SK-N-SH (cell line): ENCODE data around the gene NHS. TPM values are rescaled to one million over a fixed set of nuclear protein-coding genes. Genes with fewer than 3 reads are reported as not detected.
A peak's percentile ranks its signal among the peaks of the same experiment; 100 is the strongest.

Source experiments
- CTCF ChIA-PET: fragments of 300-600, 350-600 bp; formaldehyde crosslinking; extraction: SDS; loops from one replicate; lab custom pipeline; 2021; lab: Yijun Ruan, JAX
- POLR2A ChIA-PET: fragments of 350-600 bp; sonication (Branson Sonifier 250); formaldehyde crosslinking; extraction: SDS; loops from one replicate; lab custom pipeline; 2020; ENCODE audit warnings: antibody characterized with exemption, inconsistent platforms; lab: Yijun Ruan, JAX
- DNase-seq: peaks from one replicate; pipeline ENCODE4 v3.0.0; 2012
- H2AFZ ChIP-seq: fragments of 200-600 bp; sonication (generic); 2 replicates; pipeline ENCODE4 v1.8.1; 2016; ENCODE audit warnings: antibody characterized with exemption, mild to moderate bottlenecking, low read depth
- H3F3A ChIP-seq: fragments of 200-600 bp; sonication (generic); replicated peaks from 2 replicates; pipeline ENCODE3; 2016; ENCODE audit warnings: antibody characterized with exemption, mild to moderate bottlenecking; ENCODE audit not compliant: insufficient read depth
- H3K27ac ChIP-seq, 2 experiments: fragments of 200-500 bp in 1 of 2; fragments of 200-600 bp in 1 of 2; sonication (Bioruptor generic) in 1 of 2; sonication (generic), shearing (Covaris generic) in 1 of 2; 2 replicates each; pipeline versions ENCODE4 v1.5.1 to v1.6.1; 2014 to 2016; ENCODE audit warnings: low read depth in 2 of 2, inconsistent platforms in 1 of 2, low read length in 1 of 2, mild to moderate bottlenecking in 1 of 2, mixed read lengths in 1 of 2
- H3K27me3 ChIP-seq: fragments of 200-600 bp; sonication (generic), shearing (Covaris generic); 2 replicates; pipeline ENCODE4 v1.6.1; 2016; ENCODE audit warnings: mixed run types; ENCODE audit not compliant: insufficient read depth
- H3K36me3 ChIP-seq, 2 experiments: fragments of 200-500 bp in 1 of 2; fragments of 200-600 bp in 1 of 2; sonication (Bioruptor generic) in 1 of 2; sonication (generic) in 1 of 2; replicated peaks in 1 of 2; 2 replicates each; pipeline versions ENCODE3 to v1.5.1; 2014 to 2016; ENCODE audit warnings: low read length in 1 of 2, mild to moderate bottlenecking in 1 of 2; ENCODE audit not compliant: insufficient read depth in 2 of 2, control insufficient read depth in 1 of 2
- H3K4me1 ChIP-seq, 2 experiments: fragments of 200-500 bp in 1 of 2; fragments of 200-600 bp in 1 of 2; sonication (Bioruptor generic) in 1 of 2; sonication (generic), shearing (Covaris generic) in 1 of 2; 2 replicates each; pipeline versions ENCODE4 v1.5.1 to v1.6.1; 2014 to 2016; ENCODE audit warnings: low read depth in 1 of 2, low read length in 1 of 2, mixed run types in 1 of 2; ENCODE audit not compliant: insufficient read depth in 2 of 2, control insufficient read depth in 1 of 2
- H3K4me2 ChIP-seq: fragments of 200-600 bp; sonication (generic), shearing (Covaris generic); 2 replicates; pipeline ENCODE4 v1.6.1; 2017; ENCODE audit warnings: mixed run types
- H3K4me3 ChIP-seq, 2 experiments: fragments of 200-500 bp in 1 of 2; fragments of 200-600 bp in 1 of 2; sonication (Bioruptor generic) in 1 of 2; sonication (generic), shearing (Covaris generic) in 1 of 2; 2 replicates each; pipeline versions ENCODE4 v1.5.1 to v1.8.1; 2014 to 2016; ENCODE audit warnings: low read depth in 2 of 2, inconsistent platforms in 1 of 2, low read length in 1 of 2, mild to moderate bottlenecking in 1 of 2, mixed read lengths in 1 of 2, moderate library complexity in 1 of 2
- H3K79me2 ChIP-seq: fragments of 200-600 bp; sonication (generic); 2 replicates; pipeline ENCODE4 v1.8.1; 2017; ENCODE audit warnings: mild to moderate bottlenecking; ENCODE audit not compliant: insufficient read depth
- H3K9ac ChIP-seq: fragments of 200-600 bp; sonication (generic); 2 replicates; pipeline ENCODE4 v1.6.1; 2017; ENCODE audit warnings: mixed run types
- H3K9me2 ChIP-seq: fragments of 200-600 bp; sonication (generic); 2 replicates; pipeline ENCODE4 v1.6.1; 2017; ENCODE audit warnings: mixed run types
- H3K9me3 ChIP-seq: fragments of 200-600 bp; sonication (generic); 2 replicates; pipeline ENCODE4 v1.6.1; 2017; ENCODE audit warnings: mixed run types, mild to moderate bottlenecking, moderate library complexity
- H4K20me1 ChIP-seq: fragments of 200-600 bp; sonication (generic); 2 replicates; pipeline ENCODE4 v1.6.1; 2017; ENCODE audit warnings: mild to moderate bottlenecking, mixed run types; ENCODE audit not compliant: insufficient read depth
- CTCF ChIP-seq: fragments of 200-600 bp; sonication (generic); IDR thresholded peaks from 2 replicates; pipeline ENCODE4 v1.6.1; 2017; ENCODE audit warnings: antibody characterized with exemption, mild to moderate bottlenecking, moderate library complexity
- EP300 ChIP-seq, 2 experiments: IDR thresholded peaks; 2 replicates each; pipeline versions ENCODE4 v1.4.0 to v1.6.1; 2012; ENCODE audit warnings: borderline replicate concordance in 1 of 2, low read depth in 1 of 2, low read length in 1 of 2
- FOSL2 ChIP-seq: IDR thresholded peaks from 2 replicates; pipeline ENCODE4 v1.4.0; 2012; ENCODE audit warnings: low read depth, mild to moderate bottlenecking, moderate library complexity, borderline replicate concordance
- GABPA ChIP-seq: IDR thresholded peaks from 2 replicates; pipeline ENCODE4 v1.4.0; 2012; ENCODE audit warnings: low read depth, mild to moderate bottlenecking
- GATA2 ChIP-seq: sonication (generic); formaldehyde crosslinking; IDR thresholded peaks from 2 replicates; pipeline ENCODE4 v1.5.0; 2020; ENCODE audit warnings: mild to moderate bottlenecking, missing genetic modification reagents
- IRF3 ChIP-seq: fragments of 150-350 bp; IDR thresholded peaks from 2 replicates; pipeline ENCODE4 v1.6.1; 2016; ENCODE audit warnings: mild to moderate bottlenecking, low read depth, low read length
- JUND ChIP-seq: IDR thresholded peaks from 2 replicates; pipeline ENCODE4 v1.4.0; 2012
- MEF2A ChIP-seq: IDR thresholded peaks from 2 replicates; pipeline ENCODE4 v1.4.0; 2012; ENCODE audit warnings: low read depth, borderline replicate concordance
- NFIC ChIP-seq: IDR thresholded peaks from 2 replicates; pipeline ENCODE4 v1.4.0; 2012; ENCODE audit warnings: borderline replicate concordance
- NRF1 ChIP-seq: IDR thresholded peaks from 2 replicates; pipeline ENCODE4 v1.6.1; 2012; ENCODE audit warnings: low read depth, mild to moderate bottlenecking, low read length
- RAD21 ChIP-seq: IDR thresholded peaks from 2 replicates; pipeline ENCODE4 v1.6.1; 2012; ENCODE audit warnings: mild to moderate bottlenecking, low read length
- RFX5 ChIP-seq: IDR thresholded peaks from 2 replicates; pipeline ENCODE4 v1.6.1; 2012; ENCODE audit warnings: mild to moderate bottlenecking, improper control_type of control experiment, low read length
- RXRA ChIP-seq: IDR thresholded peaks from 2 replicates; pipeline ENCODE4 v1.4.0; 2012; ENCODE audit warnings: low read depth, mild to moderate bottlenecking, borderline replicate concordance
- TCF12 ChIP-seq: IDR thresholded peaks from 2 replicates; pipeline ENCODE4 v1.4.0; 2012
- TEAD4 ChIP-seq: IDR thresholded peaks from 2 replicates; pipeline ENCODE4 v1.4.0; 2012; ENCODE audit warnings: mild to moderate bottlenecking, borderline replicate concordance; ENCODE audit not compliant: insufficient read depth
- ZBTB33 ChIP-seq: IDR thresholded peaks from 2 replicates; pipeline ENCODE4 v1.4.0; 2012; ENCODE audit warnings: low read depth, borderline replicate concordance
- WGBS: methylation state at CpG from one replicate; pipeline ENCODE4 v1.1.6; 2017; ENCODE audit warnings: low lambda C conversion rate; 5-methylcytosine and 5-hydroxymethylcytosine counted together
- polyA plus RNA-seq, 3 experiments: library from polyadenylated mRNA; depleted of rRNA; stranded (reverse); fragments of >200 nt; gene quantifications; 2 replicates each; pipeline ENCODE4 v1.2.3, GENCODE V29; 2012
- TF ChIP-seq, protein P1 (sequence below): fragments of 150-350 bp; IDR thresholded peaks from 2 replicates; pipeline ENCODE4 v1.6.1; 2017; ENCODE audit warnings: antibody characterized with exemption, low read length, low read depth, borderline replicate concordance
- TF ChIP-seq, protein P2 (sequence below): IDR thresholded peaks from 2 replicates; pipeline ENCODE4 v1.4.0; 2012; ENCODE audit warnings: low read depth, borderline replicate concordance

Gene NHS
- polyA plus RNA-seq, 1 of the 3 experiments (the other 2 are of a cell fraction) = 1.0 TPM

GRCh38 chrX:17440836-17441235 lies 65.8 kb downstream of the NHS start:
- Histone ChIP-seq H3K79me2 (no peaks in the 10 kb centered on the region), H3K9me3 (no peaks in the 10 kb centered on the region), H2AFZ (no peak overlapping the region), H3F3A (peaks cover 11% of the 10 kb centered on the region), H4K20me1 (no peaks in the 10 kb centered on the region), H3K4me1 (peaks cover 0 to 5% of the 10 kb centered on the region in 2 experiments; a peak in 2 of 4 replicates), H3K9me2 (no peaks in the 10 kb centered on the region), H3K4me3 (no peak overlapping the region), H3K4me2 (no peak overlapping the region), H3K27ac (no peak overlapping the region), H3K36me3 (no peaks in the 10 kb centered on the region), H3K9ac (no peak overlapping the region), H3K27me3 (no peaks in the 10 kb centered on the region)
- ChIA-PET POLR2A (no interaction called here), CTCF (interaction anchor here (1.4 kb wide), 1 partner anchor 614 kb away, joined by 3 read pairs; no protein-coding TSS in a partner anchor)
- DNase-seq = no peak
- WGBS = 67% methylated on average over 3 of the region's 3 CpGs
- TF ChIP-seq NRF1 (no peak), CTCF (no peak), RAD21 (no peak), GABPA (no peak), ZBTB33 (no peak), GATA2 (CRISPR knock-in tag) (no peak)
- TF ChIP-seq, protein P1, sequence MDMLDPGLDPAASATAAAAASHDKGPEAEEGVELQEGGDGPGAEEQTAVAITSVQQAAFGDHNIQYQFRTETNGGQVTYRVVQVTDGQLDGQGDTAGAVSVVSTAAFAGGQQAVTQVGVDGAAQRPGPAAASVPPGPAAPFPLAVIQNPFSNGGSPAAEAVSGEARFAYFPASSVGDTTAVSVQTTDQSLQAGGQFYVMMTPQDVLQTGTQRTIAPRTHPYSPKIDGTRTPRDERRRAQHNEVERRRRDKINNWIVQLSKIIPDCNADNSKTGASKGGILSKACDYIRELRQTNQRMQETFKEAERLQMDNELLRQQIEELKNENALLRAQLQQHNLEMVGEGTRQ = no peak

GRCh38 chrX:17441965-17442364 lies 67.0 kb downstream of the NHS start:
- POLR2A ChIA-PET = no interaction called here
- no peaks in the 10 kb centered on the region for H3K79me2 ChIP-seq
- peak; percentile 76 for TF ChIP-seq JUND
- TF ChIP-seq, protein P1 = no peak
- TF ChIP-seq NFIC = peak; percentile 65
- 0 out of 2 replicates have a peak, but pooled peaks have one; percentile 20 for TF ChIP-seq ZBTB33
- TF ChIP-seq EP300 (IDR thresholded peaks at IDR 0.05; ENCODE audit: borderline replicate concordance in 1 of 2, low read depth in 1 of 2, low read length in 1 of 2) = peak in 1 of 2 experiments; percentile 79; a peak in 1 of 4 replicates
- TF ChIP-seq IRF3 = no peak
- TF ChIP-seq RFX5 = no peak
- TF ChIP-seq MEF2A = peak; percentile 89
- TF ChIP-seq FOSL2 = peak; percentile 70
- TF ChIP-seq RXRA = peak; percentile 38; the same call in 1 of the 2 replicates
- peak; percentile 25; the same call in 1 of the 2 replicates for TF ChIP-seq TEAD4
- peak; percentile 81 for TF ChIP-seq TCF12
- TF ChIP-seq, protein P2, sequence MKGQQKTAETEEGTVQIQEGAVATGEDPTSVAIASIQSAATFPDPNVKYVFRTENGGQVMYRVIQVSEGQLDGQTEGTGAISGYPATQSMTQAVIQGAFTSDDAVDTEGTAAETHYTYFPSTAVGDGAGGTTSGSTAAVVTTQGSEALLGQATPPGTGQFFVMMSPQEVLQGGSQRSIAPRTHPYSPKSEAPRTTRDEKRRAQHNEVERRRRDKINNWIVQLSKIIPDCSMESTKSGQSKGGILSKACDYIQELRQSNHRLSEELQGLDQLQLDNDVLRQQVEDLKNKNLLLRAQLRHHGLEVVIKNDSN = no peak

More at GRCh38 chrX:17441965-17442364, 67.0 kb downstream of the NHS start:
- Histone ChIP-seq H3K9me2 (no peaks in the 10 kb centered on the region), H2AFZ (no peak overlapping the region), H3K27me3 (no peaks in the 10 kb centered on the region), H3K4me1 (peaks cover 0 to 5% of the 10 kb centered on the region in 2 experiments; a peak in 2 of 4 replicates), H3K9me3 (no peaks in the 10 kb centered on the region), H3F3A (peaks cover 11% of the 10 kb centered on the region), H3K9ac (no peak overlapping the region), H3K4me2 (no peak overlapping the region), H3K27ac (peak overlapping the region in 1 of 2 experiments; percentile 74; a peak in 2 of 4 replicates), H4K20me1 (no peaks in the 10 kb centered on the region), H3K36me3 (no peaks in the 10 kb centered on the region), H3K4me3 (no peak overlapping the region)
- no peak for DNase-seq
- CTCF ChIA-PET = no interaction called here
